Activated T-helper 1 cell treated with Interleukin-2 at 50 U/mL for 16 hours (primary cell): ENCODE results near the gene PCLO.
"Not testable (repeated sequence)": the region's sequence is repeated elsewhere in the genome, so short reads cannot be mapped to it uniquely, and the experiment has no call there.

ENCODE experiments used
- DNase-seq: peaks from one replicate; pipeline ENCODE4 v3.0.0-alpha.2; 2020; ENCODE audit warnings: low read depth

The PCLO gene

GRCh38 chr7:82964150-82964882 is 198.4 kb downstream of the PCLO start:
- no peak for DNase-seq

DNA sequence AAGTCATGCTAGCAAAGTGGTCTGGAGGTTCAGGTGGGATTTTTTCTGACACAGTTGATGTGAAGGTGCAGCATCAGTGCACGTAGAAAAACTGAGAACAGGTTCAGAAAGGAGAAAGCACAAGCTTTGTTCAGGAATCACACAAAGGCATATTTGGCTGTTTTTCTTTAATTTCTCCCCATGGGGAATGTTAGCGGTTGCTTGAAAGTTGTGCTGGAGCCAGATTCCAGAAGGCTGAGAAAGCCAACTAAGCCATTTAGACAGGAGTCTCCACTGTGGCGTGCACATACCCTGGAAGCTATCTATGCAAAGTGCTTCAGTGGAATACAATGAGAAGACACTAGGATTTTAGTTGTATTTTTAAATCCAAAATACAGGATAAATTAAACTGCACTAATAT is 201.4 kb downstream of the PCLO start:
- no peak for DNase-seq

DNA sequence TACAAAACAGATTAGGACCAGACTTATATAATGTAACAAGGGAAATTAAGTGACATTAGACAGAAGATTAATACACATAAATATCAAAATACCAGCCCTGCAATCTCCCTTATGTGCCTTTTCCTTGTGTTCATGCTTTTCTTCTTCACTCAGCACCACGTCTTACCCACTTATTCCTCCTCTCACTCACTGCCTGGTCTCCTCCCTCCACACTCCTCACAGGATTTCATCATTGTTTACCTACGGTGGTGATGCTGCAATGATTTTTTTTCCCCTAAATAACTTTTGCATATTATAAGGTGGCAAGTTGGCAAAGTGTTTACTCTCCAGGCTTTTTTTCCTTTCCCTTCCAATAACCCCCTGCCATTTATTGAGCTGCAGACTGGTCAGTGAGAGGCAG is 203.2 kb downstream of the PCLO start:
- DNase-seq: no peak

- no peak for DNase-seq
Measured at GRCh38 chr7:82957521-82957920, 205.2 kb downstream of the PCLO start.

- DNase-seq: no peak
Measured at GRCh38 chr7:82953324-82954027, 209.2 kb downstream of the PCLO start.

DNA sequence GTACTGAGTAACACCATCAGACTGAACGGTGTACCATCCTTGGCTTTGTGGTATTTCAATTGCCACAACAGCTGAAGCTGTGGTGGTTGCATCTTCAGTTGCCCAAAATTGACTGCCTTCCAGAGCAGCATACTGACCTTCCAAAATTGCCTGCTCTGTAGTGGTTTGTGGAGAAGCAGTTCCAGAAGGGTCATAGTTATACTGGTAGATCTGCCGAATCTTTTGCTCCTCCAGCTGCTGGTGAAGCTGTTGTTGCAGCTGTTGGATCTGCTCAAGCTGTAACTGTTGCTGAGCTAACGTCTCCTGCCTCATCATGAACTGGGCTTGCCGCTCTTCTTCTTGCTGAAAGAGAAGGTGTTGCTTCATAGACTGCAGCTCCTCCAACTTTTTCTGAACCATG is 212.2 kb downstream of the PCLO start:
- no peak for DNase-seq

DNA sequence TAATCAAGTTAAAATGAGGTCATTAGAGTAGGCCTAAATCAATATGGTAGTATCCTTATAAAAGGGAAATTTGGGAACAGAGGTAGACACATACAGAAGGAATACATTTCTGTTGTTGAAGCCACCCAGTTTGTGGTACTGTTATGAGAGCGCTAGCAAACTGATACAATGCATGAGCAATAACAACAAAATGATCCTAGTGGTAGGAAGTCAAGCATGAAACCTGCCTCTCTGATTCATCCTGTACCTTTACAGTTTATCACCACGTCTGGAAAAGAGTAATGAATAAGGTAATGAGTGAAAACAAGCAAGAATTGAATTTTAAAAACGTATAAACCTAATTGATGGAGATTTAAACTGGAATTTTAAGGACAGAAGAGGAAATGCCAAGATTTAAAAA is 217.2 kb downstream of the PCLO start:
- DNase-seq: no peak

DNA sequence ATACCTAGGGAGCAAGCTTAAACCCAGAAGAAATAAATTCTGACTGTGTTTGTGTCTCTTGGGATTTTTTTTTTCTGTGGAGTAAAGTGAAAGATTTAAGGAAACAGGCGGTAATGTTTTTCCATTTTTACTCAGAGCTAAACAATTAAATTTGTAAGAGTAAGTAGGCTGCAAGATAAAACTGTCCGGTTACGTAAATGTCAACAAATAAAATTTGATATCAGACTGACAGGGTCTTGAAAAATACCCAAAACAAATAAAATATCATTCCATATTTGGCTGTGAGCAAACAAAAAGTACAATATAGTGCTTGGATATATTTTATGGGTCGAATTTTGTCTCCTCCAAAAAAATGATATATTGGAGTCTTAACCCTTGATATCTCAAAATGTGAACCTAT is 217.6 kb downstream of the PCLO start:
- no peak for DNase-seq

GRCh38 chr7:82932516-82932915 is 230.2 kb downstream of the PCLO start:
- no peak for DNase-seq

- DNase-seq: no peak
Measured at GRCh38 chr7:82926477-82926876, 236.2 kb downstream of the PCLO start.

DNA sequence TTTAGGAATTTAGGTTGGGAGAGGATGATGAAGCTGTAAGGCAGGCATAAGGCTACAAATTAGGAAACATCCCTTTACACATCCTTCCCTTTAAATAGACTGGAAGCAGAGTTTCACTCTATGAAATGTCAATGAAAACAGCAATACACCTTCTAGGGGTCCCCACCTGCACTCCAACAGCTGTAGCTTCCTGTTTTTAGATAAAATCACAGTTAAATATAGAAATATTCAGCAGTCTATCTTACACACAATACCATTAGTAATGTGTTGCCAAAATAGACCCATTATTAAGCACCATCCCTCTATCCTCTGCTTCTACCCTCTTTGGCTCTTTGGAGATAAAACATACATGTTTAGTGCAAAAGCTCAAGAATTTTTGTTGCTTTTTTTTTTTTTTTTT is 237.4 kb downstream of the PCLO start:
- no peak for DNase-seq

DNA sequence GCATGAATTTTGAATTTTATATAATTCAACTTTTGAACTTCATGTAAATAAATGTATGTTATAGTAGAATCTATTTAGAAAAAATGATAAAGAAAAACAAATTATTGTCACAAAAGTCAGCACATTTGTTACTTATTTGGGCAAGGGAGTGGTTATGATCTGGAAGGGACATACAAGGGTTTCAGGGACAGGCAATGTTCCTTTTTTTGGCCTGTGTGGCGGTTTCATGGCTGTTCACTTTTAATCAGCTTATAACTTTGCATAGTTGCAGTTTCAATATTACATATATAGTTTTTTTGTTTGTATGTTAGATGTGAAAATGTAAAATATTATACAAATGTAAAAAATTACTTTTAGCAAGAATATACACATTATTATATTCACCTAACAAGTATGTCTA is 256.2 kb downstream of the PCLO start:
- no peak for DNase-seq

- no peak for DNase-seq
Measured at GRCh38 chr7:82904871-82905270, 257.8 kb downstream of the PCLO start.

DNA sequence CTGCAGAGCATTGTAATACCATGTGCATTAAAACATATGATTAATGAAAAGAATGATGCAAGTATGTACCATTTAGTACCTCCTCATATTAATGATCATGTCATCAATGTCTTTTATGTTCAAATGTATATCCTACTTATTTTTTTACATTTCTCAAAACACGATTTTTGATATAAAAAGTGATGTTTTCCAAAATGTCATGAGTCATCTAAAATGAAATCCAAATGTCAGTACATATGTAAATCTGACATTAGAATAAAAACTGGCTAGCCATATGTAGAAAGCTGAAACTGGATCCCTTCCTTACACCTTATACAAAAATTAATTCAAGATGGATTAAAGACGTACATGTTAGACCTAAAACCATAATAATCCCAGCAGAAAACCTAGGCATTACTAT is 261.6 kb downstream of the PCLO start:
- DNase-seq: not testable (repeated sequence)

- DNase-seq: no peak
Measured at GRCh38 chr7:82897500-82897899, 265.2 kb downstream of the PCLO start.

GRCh38 chr7:82894341-82894740 is 268.3 kb downstream of the PCLO start:
- DNase-seq: not testable (repeated sequence)

DNA sequence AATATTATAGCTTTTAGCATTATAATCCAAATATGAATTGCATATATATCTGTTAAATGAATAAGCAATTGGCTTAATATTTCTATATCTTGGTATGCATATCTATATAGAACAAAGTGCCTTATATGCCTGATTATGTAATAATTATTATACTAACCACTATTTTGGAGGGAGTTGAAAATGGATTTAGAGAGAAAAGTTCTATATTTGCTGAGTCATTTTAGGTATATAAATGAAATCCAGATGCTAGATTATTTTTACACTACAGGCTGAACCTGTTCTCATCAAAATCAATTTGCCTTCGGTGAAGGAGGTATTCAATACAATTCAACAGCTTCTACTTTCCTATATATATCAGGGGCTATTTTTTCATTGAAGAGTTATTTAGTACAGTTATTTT is 276.4 kb downstream of the PCLO start:
- DNase-seq: no peak

DNA sequence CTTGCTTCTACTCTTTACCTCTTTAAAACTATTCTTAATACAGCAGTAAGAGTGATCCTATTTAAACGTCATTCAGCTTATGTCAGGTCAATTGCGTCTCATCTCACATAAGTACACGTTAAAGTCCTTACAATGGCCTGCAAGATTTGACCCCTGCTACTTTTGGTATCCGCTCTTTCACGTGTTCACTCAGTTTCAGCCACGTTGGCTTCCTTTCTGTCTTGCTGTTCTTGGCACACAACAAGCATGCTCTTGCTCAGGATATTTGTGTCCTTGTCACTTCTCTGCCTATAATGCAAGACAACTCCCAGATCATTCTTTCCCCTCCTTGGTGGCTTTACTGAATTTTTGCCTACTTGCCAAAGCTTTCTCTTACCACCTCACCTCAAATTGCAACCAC is 296.8 kb downstream of the PCLO start:
- no peak for DNase-seq

DNA sequence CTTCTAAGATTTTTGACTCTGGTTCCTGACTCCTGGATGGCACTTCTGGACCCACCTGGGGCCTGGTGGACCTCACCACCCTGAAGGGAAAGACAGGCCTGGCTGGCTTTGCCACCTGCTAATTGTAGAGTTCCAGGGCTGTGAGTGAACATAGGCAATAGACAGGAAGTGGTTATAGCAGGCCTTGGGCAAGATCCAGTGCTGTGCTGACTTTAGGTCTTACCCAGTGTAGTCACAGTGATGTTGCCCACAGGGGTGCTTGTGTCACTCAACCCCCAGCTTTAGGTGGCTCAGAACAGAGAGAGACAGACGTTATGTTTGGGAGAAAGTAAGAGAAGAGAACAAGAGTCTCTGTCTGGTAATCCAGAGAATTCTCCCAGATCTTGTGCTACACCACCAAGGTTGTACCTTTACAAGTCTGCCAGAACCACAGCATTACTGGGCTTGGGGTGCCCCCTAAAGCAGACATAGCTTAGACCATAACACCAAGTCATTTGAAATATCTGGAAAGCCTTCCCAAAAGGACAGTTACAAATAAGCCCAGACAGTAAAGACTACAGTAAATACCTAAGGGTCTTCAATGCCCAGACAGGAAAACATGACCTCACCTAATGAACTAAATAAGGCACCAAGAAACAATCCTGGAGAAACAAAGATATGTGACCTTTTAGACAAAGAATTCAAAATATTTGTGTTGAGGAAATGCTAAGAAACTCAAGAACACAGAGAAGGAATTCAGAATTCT is 303.4 kb downstream of the PCLO start:
- no peak for DNase-seq

- DNase-seq: no peak
Measured at GRCh38 chr7:82851121-82851520, 311.6 kb downstream of the PCLO start.

DNA sequence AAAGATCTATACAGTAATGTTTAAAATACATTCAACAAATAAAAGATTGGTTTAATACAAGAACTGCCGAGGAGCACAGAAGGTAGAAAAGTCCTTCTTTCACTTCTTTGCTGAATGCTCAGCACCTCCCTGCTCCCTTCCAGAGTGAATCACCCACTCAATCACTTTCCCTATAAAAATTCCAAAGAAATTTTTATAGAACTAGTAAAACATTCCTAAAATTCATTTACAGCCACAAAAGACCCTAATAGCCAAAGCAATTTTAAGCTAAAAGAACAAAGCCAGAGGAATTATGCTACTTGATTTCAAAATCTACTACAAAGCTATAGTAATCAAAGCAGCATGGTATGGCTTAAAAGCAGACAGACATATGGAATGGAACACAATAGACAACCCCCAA is 320.9 kb downstream of the PCLO start:
- no peak for DNase-seq

- DNase-seq: no peak
Measured at GRCh38 chr7:82840061-82840460, 322.6 kb downstream of the PCLO start.

- DNase-seq: no peak
Measured at GRCh38 chr7:82839555-82839954, 323.1 kb downstream of the PCLO start.
